Vagina (tissue), 2 donors: ENCODE measurements around the gene PIK3R3. TPM values are rescaled to one million over a fixed set of nuclear protein-coding genes. Genes with fewer than 3 reads are reported as not detected.

ENCODE experiments used
- DNase-seq, 2 donors: peaks; one replicate each; pipeline ENCODE4 v3.0.0-alpha.2; 2017; ENCODE audit errors: extremely low spot score in 2 of 2
- H3K27ac ChIP-seq: fragments of 200-600 bp; sonication (generic); one replicate; pipeline ENCODE4 v1.5.1; 2019
- H3K27me3 ChIP-seq: fragments of 200-600 bp; sonication (generic); one replicate; pipeline ENCODE4 v1.5.1; 2019
- H3K36me3 ChIP-seq, 2 donors: fragments of 200-600 bp; sonication (generic); one replicate each; pipeline ENCODE4 v1.5.1; 2017 to 2019
- H3K4me1 ChIP-seq: fragments of 200-600 bp; sonication (generic); one replicate; pipeline ENCODE4 v1.5.1; 2019
- H3K4me3 ChIP-seq, 2 donors: fragments of 200-600 bp; sonication (generic); 1 replicate in 1 of 2; 2 replicates in 1 of 2; pipeline ENCODE4 v1.5.1; 2016 to 2019
- H3K9me3 ChIP-seq: fragments of 200-600 bp; sonication (generic); one replicate; pipeline ENCODE4 v1.5.1; 2019
- CTCF ChIP-seq, 3 experiments: fragments of 450-650 bp in 2 of 3; fragments of 200-600 bp in 1 of 3; sonication (generic) in 1 of 3; IDR thresholded peaks; one replicate each; pipeline ENCODE4 v1.5.1; 2017 to 2019; ENCODE audit warnings: antibody characterized with exemption in 3 of 3, mild to moderate bottlenecking in 2 of 3, moderate library complexity in 2 of 3
- POLR2A ChIP-seq, 2 donors: fragments of 450-650 bp; IDR thresholded peaks; one replicate each; pipeline ENCODE4 v1.6.1; 2017; ENCODE audit warnings: antibody characterized with exemption in 2 of 2, mild to moderate bottlenecking in 2 of 2, moderate library complexity in 2 of 2
- POLR2AphosphoS5 ChIP-seq, 2 donors: sonication (generic); formaldehyde crosslinking; IDR thresholded peaks; one replicate each; pipeline ENCODE4 v1.9.0; 2017; ENCODE audit warnings: antibody characterized with exemption in 2 of 2, mild to moderate bottlenecking in 2 of 2, low read depth in 1 of 2; ENCODE audit not compliant: insufficient read depth in 1 of 2
- intact Hi-C: fragments of 100-400 bp; cut with DNase I; formaldehyde crosslinking; loops from one replicate; pipeline ENCODE4 v1.15.1; 2023
- total RNA-seq: library from RNA; depleted of rRNA; stranded (reverse); fragments of >200 nt; gene quantifications from one replicate; pipeline ENCODE4 v1.2.3, GENCODE V29; 2016

PIK3R3 gene
- total RNA-seq, 1 donor from 2014 or later, result 27.0 TPM

GRCh38 chr1:46133781-46134350 is 1.4 kb upstream of the PIK3R3 start:
- Histone ChIP-seq H3K9me3 (no peaks in the 10 kb centered on the region), H3K27me3 (no peaks in the 10 kb centered on the region), H3K4me3 (peak overlapping the region in 1 of 2 donors; percentile 71), H3K36me3 (no peaks in the 10 kb centered on the region), H3K27ac (peak overlapping the region; percentile 92), H3K4me1 (peaks cover 25% of the 10 kb centered on the region)
- DNase-seq, result no peak
- no peak for TF ChIP-seq POLR2A (IDR thresholded peaks at IDR 0.05)
- TF ChIP-seq CTCF (IDR thresholded peaks at IDR 0.05), result no peak
- TF ChIP-seq POLR2AphosphoS5 (IDR thresholded peaks at IDR 0.05; ENCODE audit: insufficient read depth in 1 of 2, low read depth in 1 of 2), result no peak
- intact Hi-C loops, result loop anchor here (2.0 kb wide), 1 partner anchor 41 kb away; the partner anchor contains the start of gene TSPAN1

GRCh38 chr1:46133181-46133658 is 791 bp upstream of the PIK3R3 start:
- DNase-seq, result no peak
- TF ChIP-seq POLR2AphosphoS5 (IDR thresholded peaks at IDR 0.05; ENCODE audit: insufficient read depth in 1 of 2, low read depth in 1 of 2), result no peak
- no peak for TF ChIP-seq CTCF (IDR thresholded peaks at IDR 0.05)
- TF ChIP-seq POLR2A (IDR thresholded peaks at IDR 0.05), result no peak
- Histone ChIP-seq H3K27me3 (no peaks in the 10 kb centered on the region), H3K27ac (peak overlapping the region; percentile 92), H3K36me3 (no peaks in the 10 kb centered on the region), H3K9me3 (no peaks in the 10 kb centered on the region), H3K4me1 (peaks cover 25% of the 10 kb centered on the region), H3K4me3 (peak overlapping the region; percentile 61 to 71)
- intact Hi-C loops, result loop anchor here (2.0 kb wide), 1 partner anchor 42 kb away; the partner anchor contains the start of gene TSPAN1

GRCh38 chr1:46131712-46132528 is 509 bp downstream of the PIK3R3 start:
- peak overlapping the region; percentile 92 for H3K27ac ChIP-seq
- peak overlapping the region; percentile 61 to 71 for H3K4me3 ChIP-seq
- DNase-seq, result no peak
- intact Hi-C loops, result loop anchor here (2.0 kb wide), 1 partner anchor 43 kb away; the partner anchor contains the start of gene TSPAN1
- no peaks in the 10 kb centered on the region for H3K36me3 ChIP-seq
- H3K9me3 ChIP-seq, result no peaks in the 10 kb centered on the region
- peaks cover 25% of the 10 kb centered on the region for H3K4me1 ChIP-seq
- TF ChIP-seq POLR2AphosphoS5 (IDR thresholded peaks at IDR 0.05; ENCODE audit: insufficient read depth in 1 of 2, low read depth in 1 of 2), result no peak
- no peak for TF ChIP-seq CTCF (IDR thresholded peaks at IDR 0.05)
- no peak for TF ChIP-seq POLR2A (IDR thresholded peaks at IDR 0.05)
- no peaks in the 10 kb centered on the region for H3K27me3 ChIP-seq

- Histone ChIP-seq H3K27me3 (no peaks in the 10 kb centered on the region), H3K4me1 (peaks cover 25% of the 10 kb centered on the region), H3K4me3 (peak overlapping the region; percentile 61 to 71), H3K36me3 (no peaks in the 10 kb centered on the region), H3K9me3 (no peaks in the 10 kb centered on the region), H3K27ac (peak overlapping the region; percentile 92)
- intact Hi-C loops, result no loop called here
- TF ChIP-seq CTCF (IDR thresholded peaks at IDR 0.05) (no peak), POLR2AphosphoS5 (IDR thresholded peaks at IDR 0.05; ENCODE audit: insufficient read depth in 1 of 2, low read depth in 1 of 2) (no peak), POLR2A (IDR thresholded peaks at IDR 0.05) (no peak)
- no peak for DNase-seq
These were observed 1.3 kb downstream of the PIK3R3 start for GRCh38 chr1:46131093-46131492.
